SK-N-SH treated with all-trans-retinoic acid at 6 μM for 48 hours (cell line): ENCODE results near the gene MMD.
"Not testable (repeated sequence)": the region's sequence is repeated elsewhere in the genome, so short reads cannot be mapped to it uniquely, and the experiment has no call there.

Experiments used
- ESRRG ChIP-seq: fragments of 250-450 bp; sonication (Bioruptor Pico); IDR thresholded peaks from 2 replicates; pipeline ENCODE4 v1.6.1; 2021; ENCODE audit warnings: mild to moderate bottlenecking
- GLIS3 ChIP-seq: fragments of 250-450 bp; sonication (Bioruptor Pico); IDR thresholded peaks from 2 replicates; pipeline ENCODE4 v1.5.0; 2020; ENCODE audit warnings: mild to moderate bottlenecking, moderate library complexity
- ISL1 ChIP-seq: fragments of 250-450 bp; sonication (Bioruptor Pico); IDR thresholded peaks from 2 replicates; pipeline ENCODE4 v2.1.2; 2022; ENCODE audit warnings: mild to moderate bottlenecking, moderate library complexity
- OSR1 ChIP-seq: fragments of 250-450 bp; sonication (Bioruptor Pico); IDR thresholded peaks from 2 replicates; pipeline ENCODE4 v1.8.0; 2022; ENCODE audit warnings: moderate library complexity, mild to moderate bottlenecking, inconsistent platforms
- POU6F1 ChIP-seq: fragments of 250-450 bp; sonication (Bioruptor Pico); IDR thresholded peaks from 2 replicates; pipeline ENCODE4 v1.8.0; 2021; ENCODE audit warnings: low read depth, mild to moderate bottlenecking, moderate library complexity, borderline replicate concordance
- ZNF8 ChIP-seq: fragments of 450-650 bp; formaldehyde crosslinking; IDR thresholded peaks from 2 replicates; pipeline ENCODE4 v1.5.0; 2020; ENCODE audit warnings: mild to moderate bottlenecking, moderate library complexity
- TF ChIP-seq, protein P1 (sequence below): fragments of 250-450 bp; sonication (Bioruptor Pico); IDR thresholded peaks from 2 replicates; pipeline ENCODE4 v1.8.0; 2020; ENCODE audit warnings: mild to moderate bottlenecking, moderate library complexity, borderline replicate concordance

- not testable (repeated sequence) for TF ChIP-seq ZNF8, POU6F1, ESRRG, GLIS3, ISL1, OSR1 (CRISPR knock-in tag)
- TF ChIP-seq, protein P1, sequence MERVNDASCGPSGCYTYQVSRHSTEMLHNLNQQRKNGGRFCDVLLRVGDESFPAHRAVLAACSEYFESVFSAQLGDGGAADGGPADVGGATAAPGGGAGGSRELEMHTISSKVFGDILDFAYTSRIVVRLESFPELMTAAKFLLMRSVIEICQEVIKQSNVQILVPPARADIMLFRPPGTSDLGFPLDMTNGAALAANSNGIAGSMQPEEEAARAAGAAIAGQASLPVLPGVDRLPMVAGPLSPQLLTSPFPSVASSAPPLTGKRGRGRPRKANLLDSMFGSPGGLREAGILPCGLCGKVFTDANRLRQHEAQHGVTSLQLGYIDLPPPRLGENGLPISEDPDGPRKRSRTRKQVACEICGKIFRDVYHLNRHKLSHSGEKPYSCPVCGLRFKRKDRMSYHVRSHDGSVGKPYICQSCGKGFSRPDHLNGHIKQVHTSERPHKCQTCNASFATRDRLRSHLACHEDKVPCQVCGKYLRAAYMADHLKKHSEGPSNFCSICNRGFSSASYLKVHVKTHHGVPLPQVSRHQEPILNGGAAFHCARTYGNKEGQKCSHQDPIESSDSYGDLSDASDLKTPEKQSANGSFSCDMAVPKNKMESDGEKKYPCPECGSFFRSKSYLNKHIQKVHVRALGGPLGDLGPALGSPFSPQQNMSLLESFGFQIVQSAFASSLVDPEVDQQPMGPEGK (CRISPR knock-in tag) = not testable (repeated sequence)
These were observed 24.4 kb upstream of the MMD start for GRCh38 chr17:55446004-55446403.
